Stimulated activated CD4-positive, alpha-beta T cell treated with anti-CD3 and anti-CD28 coated beads, Interleukin-15, amount 100 ng/mL, for 1 hour (primary cell): ENCODE measurements around the gene GRAMD1A.

Source experiments
- DNase-seq, 2 donors: peaks; one replicate each; pipeline ENCODE4 v3.0.0-alpha.2; 2020; ENCODE audit warnings: low read depth in 1 of 2, low spot score in 1 of 2

GRAMD1A gene

DNA sequence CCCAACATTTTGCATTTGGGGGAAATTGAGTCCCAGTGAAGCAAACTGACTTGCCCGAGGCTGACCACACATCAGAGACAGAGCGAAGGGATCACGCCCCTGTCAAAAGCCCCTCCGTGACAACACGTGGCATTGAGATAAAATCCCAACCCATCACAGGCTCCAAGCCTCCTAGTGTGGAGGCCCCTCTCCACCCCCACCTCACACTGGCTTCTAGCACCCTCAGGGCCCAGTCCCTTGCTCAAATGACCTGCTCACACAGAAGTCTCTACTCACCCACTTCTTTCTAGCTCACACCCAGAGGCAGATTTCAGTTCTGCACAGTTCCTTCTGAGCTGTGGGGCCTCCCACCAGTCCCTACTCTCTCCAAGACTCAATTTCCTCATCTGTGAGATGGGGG, 51.7 kb downstream of the GRAMD1A start:
- no peak for DNase-seq

DNA sequence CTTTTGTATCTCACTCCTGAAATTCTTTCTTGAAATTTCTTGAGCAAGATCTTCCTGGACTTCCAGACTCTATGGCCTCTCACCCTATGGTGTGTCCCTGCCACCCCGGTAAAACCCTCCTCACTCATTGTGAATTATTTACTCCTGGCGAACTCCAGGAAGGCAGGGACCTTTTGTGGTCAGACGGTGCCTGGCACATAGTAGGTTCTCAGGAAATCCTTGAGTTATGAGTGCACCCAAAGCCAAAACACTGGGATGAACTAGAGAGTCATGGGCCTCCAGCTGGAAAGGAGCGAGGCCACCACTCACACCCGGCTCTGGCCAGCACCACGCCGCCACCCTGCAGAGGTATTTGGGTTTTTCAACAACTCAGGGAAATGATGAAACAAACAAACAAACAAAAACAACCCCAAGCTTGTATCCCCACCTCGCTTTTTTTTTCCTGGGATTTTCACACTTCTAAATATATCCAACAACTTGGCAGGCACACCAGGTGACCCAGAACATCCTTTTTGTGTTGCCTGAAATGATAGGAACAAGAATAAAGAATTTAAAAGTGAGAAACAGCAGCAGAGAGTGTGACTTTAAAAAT, 52.6 kb downstream of the GRAMD1A start:
- DNase-seq, result no peak

DNA sequence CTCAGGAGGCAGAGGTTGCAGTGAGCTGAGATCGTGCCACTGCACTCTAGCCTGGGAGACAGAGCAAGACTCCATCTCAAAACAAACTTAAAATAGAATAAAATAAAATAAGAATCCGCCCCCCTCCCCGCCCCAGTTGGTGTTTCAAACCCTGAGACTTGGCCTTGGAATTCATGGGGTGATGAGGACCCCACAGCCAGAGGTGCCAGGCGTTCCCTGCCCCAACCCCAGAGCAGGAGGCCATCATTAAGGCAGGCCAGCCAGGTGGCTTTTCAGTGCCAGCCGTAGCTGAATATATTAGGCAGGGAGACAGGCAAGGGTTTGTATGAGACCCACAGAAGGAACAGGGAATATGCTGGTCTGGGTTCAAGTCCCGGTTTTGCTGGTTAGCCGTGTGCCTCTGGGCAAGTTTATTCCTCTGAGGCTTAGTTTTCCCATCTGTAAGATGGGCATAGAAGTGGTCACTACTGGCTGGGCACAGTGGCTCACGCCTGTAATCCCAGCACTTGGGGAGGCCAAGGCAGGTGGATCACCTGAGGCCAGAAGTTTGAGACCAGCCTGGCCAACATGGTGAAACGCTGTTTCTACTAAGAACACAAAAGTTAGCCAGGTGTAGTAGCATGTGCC, 53.7 kb downstream of the GRAMD1A start:
- no peak for DNase-seq

DNA sequence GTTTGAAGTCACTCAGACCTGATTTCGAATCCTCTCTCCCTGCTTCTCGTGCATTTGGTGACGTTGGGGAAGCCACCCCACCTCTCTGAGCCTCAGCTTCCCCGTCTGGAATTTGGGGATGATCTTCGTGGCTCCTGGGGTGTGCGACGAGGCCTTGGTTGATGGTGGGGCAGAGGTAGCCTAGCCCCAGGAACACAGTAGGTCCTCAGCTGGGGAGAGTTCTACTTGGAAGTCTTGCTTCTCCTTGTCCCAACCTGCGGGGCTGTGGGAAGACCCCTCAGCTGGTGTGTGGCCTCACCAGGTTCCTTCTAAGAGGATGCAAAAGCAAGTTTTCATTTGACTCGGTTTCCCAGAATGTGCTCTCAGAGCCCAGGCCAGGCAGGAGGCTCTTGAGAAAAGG, 54.5 kb downstream of the GRAMD1A start:
- no peak for DNase-seq

DNA sequence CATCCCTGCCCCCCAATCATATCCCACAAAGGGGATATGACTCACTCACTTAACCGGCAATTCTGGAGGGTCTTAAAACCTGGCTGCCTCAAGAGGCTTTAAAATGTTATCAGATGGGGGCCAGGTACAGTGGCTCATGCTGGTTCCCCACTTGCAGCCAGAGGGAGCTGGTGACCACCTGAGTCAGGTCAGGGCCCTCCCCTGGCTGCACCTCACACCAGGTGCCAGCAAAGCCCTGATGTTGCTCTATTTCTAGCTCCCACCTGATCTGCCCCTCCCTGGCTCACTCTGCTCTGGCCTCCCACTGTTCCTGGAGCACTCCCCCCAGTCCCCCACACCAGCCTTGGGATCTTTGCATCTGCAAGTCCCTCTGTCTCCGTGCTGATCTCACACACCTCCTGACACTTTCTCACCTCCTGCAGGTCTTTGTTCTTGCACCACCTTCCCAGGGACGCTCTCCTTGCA, 55.6 kb downstream of the GRAMD1A start:
- DNase-seq, result no peak

DNA sequence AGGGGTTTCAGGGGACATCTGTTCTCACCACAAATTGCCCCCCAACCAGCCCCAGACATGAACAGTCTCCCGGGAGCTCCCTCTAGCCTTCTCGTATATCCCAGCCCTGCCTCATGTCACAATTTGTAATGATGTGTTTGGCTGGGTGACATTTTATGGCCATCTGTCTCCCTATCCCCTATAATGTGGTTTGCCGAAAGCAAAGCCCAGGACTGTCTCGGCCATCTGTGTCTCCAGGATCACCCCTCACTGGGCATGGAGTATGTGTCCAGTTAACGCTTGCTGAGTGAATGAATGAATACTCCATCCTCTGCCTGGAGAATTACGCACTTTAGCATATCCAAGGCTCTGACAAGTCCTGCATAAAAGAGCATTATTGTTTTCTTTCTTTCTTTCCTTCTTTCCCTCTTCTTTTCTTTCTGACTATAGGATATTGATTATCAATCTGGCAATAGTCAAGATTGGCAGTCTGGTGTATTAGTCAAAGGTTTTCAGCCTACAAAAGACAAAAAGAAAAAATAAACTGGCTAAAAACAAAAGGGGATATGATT, 56.5 kb downstream of the GRAMD1A start:
- DNase-seq, result no peak

DNA sequence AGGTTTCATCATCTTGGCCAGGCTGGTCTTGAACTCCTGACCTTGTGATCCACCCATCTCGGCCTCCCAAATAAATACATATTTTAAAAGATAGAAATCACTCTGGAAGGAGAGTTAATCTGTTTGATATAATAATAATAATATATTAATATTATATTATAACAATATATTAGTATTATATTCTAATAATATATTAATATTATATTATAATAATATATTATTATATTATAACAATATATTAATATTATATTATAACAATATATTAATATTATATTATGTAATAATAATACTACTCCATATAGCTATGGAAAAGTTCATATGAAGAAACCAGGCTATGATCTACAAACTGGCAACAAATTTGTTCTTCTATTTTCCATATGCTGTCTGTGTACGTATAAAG, 58.2 kb downstream of the GRAMD1A start:
- no peak for DNase-seq

DNA sequence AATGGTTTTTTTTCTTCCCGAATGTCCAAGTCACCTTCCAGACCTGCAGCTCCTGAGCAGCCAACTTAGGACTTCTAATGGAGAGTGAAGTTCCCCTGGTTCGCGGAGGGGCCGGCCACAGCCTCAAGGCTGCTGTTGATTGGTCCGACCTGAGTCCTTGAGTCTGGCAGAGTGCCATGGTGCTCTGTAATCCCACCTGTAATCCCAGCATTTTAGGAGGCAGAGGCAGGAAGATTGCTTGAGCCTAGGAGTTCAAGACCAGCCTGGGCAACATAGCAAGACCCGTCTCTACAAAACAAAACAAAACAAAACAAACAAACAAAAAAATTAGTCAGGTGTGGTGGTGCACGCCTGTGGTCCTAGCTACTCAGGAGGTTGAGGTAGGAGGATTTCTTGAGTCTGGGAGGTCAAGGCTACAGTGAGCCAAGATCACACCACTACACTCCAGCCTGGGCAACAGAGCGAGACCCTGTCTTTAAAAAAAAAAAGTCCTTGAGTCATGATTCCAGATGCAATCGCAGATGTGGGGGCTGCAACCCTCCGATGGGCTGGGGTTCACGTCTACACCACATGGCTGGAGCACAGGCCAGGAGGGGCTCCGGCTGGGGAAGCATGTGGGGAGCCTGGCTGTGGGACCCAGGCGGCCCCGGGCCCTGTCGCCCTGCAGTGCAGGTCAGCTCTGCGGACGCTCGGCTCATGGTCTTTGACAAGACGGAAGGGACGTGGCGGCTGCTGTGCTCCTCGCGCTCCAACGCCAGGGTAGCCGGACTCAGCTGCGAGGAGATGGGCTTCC, 59.1 kb downstream of the GRAMD1A start:
- no peak for DNase-seq

DNA sequence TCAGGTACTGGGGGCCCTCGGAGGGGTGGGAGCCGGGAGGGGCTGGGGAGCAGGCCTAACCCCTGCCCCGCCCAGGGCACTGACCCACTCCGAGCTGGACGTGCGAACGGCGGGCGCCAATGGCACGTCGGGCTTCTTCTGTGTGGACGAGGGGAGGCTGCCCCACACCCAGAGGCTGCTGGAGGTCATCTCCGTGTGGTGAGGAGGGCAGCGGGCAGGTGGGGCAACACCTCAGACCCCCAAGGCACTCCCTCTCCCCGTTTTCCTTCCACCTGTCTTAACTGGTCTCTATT, 59.6 kb downstream of the GRAMD1A start:
- DNase-seq, result no peak

DNA sequence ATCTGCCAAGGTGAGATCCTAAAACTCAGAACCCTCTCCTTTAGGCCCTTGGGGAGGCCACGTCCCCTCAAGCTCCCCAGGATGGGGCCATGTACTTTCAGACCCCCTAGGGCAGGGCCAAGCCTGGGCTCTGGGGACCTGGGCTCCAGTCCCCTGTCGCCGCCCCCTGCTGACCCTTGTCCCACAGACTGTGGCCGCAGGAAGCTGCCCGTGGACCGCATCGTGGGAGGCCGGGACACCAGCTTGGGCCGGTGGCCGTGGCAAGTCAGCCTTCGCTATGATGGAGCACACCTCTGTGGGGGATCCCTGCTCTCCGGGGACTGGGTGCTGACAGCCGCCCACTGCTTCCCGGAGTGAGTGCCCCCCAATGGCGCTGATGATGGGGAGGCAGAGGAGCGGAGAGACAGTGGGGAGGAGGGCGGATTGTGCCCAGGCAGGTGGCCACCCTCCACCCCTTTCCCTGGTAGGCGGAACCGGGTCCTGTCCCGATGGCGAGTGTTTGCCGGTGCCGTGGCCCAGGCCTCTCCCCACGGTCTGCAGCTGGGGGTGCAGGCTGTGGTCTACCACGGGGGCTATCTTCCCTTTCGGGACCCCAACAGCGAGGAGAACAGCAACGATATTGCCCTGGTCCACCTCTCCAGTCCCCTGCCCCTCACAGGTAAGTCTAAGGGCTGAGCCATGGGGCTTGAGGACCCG, 60.2 kb downstream of the GRAMD1A start:
- no peak for DNase-seq

DNA sequence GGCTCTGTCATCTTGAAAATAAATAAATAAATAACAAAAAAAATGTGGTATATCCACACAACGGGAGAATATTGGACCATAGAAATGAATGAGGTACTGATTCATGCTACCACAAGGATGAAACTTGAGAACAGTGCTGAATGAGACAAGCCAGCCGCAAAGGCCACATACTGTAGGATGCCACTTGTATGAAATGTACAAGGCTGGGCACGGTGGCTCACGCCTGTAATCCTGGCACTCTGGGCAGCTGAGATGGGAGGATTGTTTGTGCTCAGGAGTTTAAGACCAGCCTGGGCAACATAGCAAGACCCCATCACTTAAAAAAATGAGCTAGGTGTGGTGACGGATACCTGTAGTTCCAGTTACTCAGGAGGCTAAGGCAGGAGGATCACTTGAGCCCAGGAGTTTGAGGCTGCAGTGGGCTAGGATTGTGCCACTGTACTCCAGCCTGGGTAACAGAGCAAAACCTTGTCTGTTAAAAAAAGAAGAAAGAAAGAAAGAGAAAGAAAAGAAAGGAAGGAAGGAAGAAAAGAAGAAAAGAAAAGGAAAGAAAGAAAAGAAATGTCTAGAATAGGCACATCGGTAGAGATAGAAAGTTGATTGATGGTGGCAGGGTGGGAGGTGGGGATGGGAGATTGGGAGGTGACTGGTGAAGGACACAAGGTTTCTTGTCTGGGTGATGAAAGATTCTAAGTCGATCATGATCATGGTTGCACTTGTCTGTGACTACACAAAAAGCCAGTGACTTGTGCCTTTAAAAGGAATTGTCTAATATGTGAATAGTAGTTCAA, 61.7 kb downstream of the GRAMD1A start:
- no peak for DNase-seq

DNA sequence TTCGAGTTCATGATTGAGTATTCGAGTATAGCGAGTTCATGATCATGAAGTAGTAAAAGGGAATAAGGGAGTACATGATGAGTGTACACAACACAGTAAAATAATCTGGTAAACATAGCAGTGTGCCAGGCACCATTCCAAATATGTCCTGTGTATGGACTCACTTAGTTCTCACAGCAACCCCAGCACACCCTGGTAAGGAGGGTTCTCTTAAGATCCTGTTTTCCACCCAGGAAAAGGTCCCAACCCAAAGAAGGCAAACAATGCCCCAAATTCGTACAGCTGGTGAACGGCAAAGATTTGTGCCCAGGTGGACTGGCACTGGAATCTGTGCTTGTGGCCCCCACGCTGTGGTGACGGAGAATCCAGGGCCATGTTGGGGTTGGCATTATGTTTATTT, 62.8 kb downstream of the GRAMD1A start:
- no peak for DNase-seq

DNA sequence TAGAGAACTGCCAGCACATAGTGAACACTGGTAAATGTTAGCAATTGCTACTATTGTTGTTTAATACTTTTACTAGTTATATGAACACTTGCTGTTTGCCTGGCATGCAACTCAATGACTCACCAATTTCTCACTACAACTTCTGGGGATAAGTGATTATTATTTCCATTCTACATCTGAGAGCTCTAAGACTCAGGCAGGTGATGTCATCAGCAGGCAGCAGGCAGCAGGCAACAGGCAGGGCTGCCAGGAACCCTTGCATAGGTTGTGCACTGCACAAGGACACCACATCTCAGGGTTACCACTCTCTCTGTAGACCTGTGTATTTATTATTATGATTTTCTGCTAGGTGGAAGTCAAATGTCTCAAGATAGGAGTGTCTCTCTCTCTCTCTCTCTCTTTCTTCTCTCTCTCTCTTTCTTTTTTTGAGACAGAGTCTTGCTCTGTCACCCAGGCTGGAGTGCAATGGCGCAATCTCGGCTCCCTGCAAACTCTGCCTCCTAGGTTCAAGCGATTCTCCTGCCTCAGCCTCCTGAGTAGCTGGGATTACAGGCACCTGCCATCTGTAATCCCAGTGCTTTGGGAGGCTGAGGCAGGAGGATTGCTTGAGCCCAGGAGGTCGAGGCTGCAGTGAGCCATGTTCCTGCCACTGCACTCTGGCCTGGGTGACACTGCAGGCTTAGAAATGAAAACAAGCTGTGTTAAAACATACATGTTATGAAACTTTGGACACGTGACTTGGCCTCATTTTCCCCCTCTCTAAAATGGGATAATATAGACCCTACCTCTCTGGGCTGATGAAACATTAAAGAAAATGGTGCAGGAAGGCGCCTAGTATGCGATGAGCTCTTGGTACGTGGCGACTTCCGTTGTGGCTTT, 64.1 kb downstream of the GRAMD1A start:
- DNase-seq, result no peak

DNA sequence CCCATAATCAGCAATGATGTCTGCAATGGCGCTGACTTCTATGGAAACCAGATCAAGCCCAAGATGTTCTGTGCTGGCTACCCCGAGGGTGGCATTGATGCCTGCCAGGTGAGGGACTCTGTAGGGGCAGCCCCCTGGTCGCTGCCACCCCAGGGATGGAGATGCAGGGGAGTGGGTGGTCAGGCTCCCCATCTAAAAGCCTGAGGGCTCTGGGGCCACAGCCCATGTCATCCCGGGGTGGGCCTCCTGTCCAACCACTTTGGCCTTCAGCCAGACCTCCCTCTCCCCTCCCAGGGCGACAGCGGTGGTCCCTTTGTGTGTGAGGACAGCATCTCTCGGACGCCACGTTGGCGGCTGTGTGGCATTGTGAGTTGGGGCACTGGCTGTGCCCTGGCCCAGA, 65.5 kb downstream of the GRAMD1A start:
- DNase-seq, result no peak

DNA sequence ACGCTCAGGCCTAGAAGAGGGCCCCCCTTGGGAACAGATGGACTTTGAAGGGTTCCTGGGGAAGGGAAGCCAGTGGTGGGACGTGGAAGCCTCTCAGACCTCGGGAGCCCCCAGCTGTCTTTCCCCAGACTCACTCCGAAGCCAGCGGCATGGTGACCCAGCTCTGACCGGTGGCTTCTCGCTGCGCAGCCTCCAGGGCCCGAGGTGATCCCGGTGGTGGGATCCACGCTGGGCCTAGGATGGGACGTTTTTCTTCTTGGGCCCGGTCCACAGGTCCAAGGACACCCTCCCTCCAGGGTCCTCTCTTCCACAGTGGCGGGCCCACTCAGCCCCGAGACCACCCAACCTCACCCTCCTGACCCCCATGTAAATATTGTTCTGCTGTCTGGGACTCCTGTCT, 66.0 kb downstream of the GRAMD1A start:
- DNase-seq, result no peak

DNA sequence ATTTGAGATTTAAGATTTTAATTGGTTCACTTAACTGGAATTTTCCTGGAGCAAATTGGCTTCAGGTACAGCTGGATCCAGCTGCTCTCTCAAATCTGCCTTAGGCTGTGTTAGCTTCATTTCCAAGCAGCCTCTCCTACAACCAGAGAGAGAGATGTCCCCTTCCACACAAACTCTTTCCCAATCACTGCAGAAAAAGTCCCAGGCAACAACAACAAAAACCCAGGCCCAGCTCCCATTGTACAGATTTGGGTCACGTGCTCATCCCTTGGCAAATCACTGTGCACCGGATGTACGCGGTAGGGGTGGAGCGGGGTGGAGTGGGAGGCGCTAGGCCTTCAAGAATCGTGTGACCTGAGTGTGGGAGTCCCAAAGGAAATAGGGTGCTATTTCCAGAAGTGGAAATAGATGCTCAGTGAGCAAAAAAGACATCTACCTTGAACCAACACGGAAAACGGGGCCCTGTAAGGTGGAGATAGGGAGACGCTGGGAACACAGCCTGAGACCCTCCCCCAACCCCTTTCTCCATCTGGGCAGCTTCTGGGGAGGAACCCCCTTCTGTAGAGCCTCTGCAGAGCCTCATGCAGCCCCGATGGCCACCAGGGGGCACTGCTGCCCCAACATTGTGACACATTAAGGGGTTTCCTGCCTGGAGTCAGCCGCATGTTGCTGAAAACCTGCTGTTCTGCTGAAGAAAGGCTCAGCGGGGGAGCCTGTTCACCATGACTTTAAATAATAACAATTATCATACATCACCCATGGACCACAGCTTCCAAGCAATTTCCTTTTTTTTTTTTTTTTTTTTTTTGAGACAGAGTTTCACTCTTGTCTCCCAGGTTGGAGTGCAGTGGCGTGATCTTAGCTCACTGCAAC, 66.8 kb downstream of the GRAMD1A start:
- DNase-seq, result peak; percentile 81 to 90

DNA sequence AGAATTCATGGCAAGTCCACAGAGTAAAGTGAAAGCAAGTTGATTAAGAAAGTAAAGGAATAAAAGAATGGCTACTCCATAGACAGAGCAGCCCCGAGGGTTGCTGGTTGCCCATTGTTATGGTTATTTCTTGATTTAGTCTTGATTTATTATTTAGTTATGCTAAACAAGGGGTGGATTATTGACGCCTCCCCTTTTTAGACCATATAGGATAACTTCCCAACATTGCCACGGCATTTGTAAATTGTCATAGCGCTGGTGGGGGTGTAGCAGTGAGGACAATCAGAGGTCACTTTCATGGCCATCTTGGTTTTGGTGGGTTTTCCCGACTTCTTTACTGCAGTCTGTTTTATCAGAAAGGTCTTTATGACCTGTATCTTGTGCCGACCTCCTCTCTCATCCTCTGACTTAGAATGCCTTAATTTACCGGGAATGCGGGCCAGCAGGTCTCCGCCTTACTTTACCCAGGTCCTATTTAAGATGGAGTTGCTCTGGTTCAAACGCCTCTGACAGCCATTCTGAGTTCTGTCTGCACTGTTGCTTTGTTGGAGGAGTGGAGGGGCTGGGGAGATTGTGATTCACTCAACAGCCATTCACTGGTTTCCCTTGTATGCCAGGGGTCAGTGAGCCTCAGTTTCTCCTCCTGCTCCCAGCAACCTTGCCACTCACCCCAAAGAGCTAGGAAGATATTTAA, 69.0 kb downstream of the GRAMD1A start:
- DNase-seq, result no peak

DNA sequence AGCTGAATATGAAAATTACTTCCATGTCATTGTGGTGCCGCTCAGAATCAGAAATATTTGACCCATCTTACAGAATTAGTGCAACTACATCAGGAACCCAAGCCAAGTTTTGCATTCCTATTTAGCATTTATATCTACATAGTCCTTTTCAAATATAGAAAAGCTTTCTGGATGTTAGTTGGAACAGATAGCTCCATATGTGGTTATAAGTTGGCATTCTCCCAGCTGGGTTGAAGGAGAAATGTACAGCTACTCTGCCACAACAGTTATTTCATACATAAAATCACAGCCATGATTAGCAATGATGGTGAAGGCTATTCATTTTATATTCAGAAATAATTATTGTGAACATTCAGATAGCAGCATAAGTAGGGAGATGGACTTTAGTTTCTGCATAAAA, 69.6 kb downstream of the GRAMD1A start:
- no peak for DNase-seq
